ENCODE results near the gene EMD.

- TF ChIP-seq POU2F2 (IDR thresholded peaks at IDR 0.05; ENCODE audit: low read depth, low read length) (no peak), POLR2AphosphoS5 (IDR thresholded peaks at IDR 0.05; ENCODE audit: low read depth, low read length) (no peak)
Observed at GRCh38 chrX:154419688-154420401, 40.8 kb downstream of the EMD start.

Measured in GM12891 (cell line).